ENCODE data around the gene FOXN3. TPM values are rescaled to one million over a fixed set of nuclear protein-coding genes. Genes with fewer than 3 reads are reported as not detected.
"Not testable (repeated sequence)": the region's sequence is repeated elsewhere in the genome, so short reads cannot be mapped to it uniquely, and the experiment has no call there.

The FOXN3 gene
- total RNA-seq, 2 experiments from 2014 or later: 68.3 to 80.8 TPM

- POLR2A ChIA-PET: no interaction called here
Measured at GRCh38 chr14:89139404-89140247, 277.4 kb downstream of the FOXN3 start.

GRCh38 chr14:89138846-89139245, 278.2 kb downstream of the FOXN3 start:
- ChIA-PET POLR2A (no interaction called here), CTCF (no interaction called here)

More at GRCh38 chr14:89139404-89140247, 277.4 kb downstream of the FOXN3 start:
- CTCF ChIA-PET: no interaction called here

GRCh38 chr14:89137526-89138163, 279.4 kb downstream of the FOXN3 start:
- ChIA-PET POLR2A (no interaction called here), CTCF (no interaction called here)

GRCh38 chr14:89136587-89136986, 280.4 kb downstream of the FOXN3 start:
- CTCF ChIA-PET: no interaction called here

DNA sequence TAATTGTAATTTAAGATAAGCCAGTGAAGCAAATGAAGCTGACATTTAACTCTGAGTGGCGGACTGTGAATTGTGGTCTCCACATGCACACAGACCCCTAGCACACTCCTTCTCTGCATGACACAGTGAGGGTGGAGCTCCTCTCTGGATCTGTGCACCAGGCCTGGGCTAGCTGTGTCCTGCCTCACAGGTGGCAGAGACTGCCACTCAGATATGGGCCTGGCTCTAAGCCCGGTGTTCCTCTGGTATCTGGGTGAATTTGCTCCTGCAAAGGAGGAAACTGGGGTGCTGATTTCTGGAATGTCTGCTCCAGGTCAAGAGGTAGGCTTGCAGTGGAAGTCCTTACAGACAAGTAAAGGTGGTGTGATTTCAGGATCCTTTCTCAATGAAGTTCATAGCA, 282.4 kb downstream of the FOXN3 start:
- POLR2A ChIA-PET: no interaction called here
- CTCF ChIA-PET: no interaction called here

More at GRCh38 chr14:89136587-89136986, 280.4 kb downstream of the FOXN3 start:
- POLR2A ChIA-PET: no interaction called here

DNA sequence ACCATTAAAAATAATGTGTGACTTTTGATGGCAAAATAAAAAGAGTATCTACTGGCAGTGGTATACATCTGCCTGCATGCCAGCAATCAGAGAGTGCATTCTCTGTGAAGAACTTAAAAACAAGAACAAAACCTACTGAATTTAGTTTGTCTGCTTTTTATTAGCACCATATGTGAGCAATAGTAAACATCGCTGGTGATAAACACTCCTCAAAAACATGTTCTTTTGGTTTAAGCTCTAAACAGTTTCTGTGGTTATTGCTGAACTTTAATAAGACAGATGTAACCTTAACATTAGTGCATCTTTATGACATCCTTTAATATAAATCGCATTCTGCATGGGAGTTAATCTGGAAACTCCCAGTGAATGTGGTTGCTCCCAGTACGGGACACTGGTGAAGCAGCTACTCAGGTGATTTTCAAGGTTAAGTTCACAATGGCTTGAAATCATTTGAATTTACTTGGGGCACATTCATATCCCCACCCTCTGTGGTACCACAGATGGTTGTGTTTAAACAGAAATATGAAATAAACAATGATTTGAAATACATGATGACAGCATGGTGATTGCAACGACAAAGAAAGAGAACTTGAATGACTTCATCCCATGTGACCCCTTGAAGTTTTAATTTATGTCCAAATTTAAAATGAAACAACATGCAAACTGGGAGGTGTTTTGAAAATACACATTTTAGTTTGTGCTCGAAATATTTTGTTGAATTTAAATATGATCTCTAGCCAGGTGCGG, 285.9 kb downstream of the FOXN3 start:
- ChIA-PET CTCF (no interaction called here), POLR2A (no interaction called here)

DNA sequence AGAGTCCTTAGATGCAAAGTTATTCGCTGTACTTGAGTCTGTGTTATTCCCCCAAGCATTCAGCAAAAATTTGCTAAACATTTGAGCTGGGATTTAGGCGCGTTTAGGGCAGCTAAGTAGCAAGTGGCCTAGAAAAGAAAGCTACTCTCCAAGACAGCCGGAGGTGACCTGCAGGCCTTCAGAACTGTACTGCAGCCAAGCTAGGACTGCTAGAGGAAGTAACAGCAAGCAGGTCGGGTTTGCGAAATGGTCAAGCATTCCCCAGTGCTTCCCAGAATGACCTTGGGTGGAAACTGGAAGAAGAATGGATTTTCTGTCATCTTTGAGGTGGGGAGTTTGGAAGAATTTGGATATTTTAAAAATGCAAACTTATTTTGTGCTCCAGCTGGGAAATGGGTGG, 287.5 kb downstream of the FOXN3 start:
- CTCF ChIA-PET: no interaction called here

DNA sequence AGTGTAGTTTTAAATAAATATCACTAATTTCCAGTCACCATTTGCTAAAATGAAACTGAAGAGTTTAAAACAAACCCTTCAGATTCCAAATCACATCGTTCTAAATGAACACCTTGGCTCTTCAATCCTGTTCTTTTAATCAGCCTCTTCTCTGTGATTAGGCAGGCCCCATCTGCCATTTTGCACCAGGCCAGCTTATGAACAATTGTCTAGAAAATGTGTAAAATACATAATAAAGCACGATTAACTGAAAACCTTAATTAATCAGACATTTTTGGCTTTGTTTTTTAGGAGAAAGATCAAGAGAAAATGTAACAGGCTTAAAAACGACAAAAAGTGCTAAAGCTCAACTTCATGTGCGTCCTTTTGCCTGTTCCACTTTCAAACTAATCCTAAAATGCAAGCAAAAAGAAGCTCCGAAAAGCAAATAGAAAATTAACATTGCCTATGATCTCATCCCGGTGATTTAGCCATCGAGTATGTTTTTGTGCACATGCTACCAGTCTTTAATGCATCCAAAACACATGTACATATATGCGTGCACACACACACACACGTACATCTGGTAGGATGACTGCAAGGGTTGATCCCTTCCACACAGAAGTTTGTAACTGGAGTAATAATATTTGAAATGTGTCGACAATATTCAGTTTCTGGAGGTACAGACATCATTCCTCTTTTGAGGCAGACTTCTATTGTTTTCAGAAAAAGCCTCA, 288.6 kb downstream of the FOXN3 start:
- ChIA-PET CTCF (no interaction called here), POLR2A (no interaction called here)

More for the DNA sequence above, 287.5 kb downstream of the FOXN3 start:
- POLR2A ChIA-PET: no interaction called here

DNA sequence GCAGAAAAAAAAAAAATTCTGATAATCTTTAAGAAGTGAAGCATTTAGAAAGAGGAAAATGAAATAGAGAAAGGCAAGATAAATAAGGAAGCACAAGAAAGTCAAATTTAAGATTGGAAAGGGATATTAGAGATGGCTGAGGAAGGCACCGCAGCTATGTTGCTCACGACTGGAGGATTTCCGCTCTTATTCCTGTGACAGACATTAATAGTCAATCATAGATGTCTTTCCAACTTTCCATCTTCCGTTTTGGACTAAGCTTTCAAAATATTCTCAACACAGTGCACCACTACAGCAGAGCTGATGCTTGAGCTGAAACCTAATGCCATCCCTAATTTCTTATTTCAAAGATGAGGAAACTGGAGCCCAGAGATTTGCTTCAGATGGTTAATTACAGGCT, 290.6 kb downstream of the FOXN3 start:
- CTCF ChIA-PET: no interaction called here
- POLR2A ChIA-PET: no interaction called here

DNA sequence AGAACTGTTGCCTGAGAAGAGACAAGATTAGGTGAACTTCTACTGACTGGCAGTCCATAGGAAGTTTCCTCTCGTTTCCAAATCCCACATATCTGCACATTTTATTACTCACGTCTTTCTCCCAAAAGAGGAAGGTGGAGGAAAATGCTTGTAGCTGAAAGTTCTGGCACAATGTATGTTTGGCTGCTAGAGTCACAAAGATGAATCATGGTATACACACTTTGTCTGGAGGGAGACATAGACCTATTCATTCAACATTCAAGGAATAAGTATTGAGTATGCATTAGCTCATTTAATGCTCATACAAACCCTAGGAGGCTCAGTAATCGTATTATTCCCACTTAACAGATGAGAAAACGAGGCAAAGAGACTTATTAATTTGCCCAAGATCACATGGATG, 291.8 kb downstream of the FOXN3 start:
- ChIA-PET CTCF (no interaction called here), POLR2A (no interaction called here)

DNA sequence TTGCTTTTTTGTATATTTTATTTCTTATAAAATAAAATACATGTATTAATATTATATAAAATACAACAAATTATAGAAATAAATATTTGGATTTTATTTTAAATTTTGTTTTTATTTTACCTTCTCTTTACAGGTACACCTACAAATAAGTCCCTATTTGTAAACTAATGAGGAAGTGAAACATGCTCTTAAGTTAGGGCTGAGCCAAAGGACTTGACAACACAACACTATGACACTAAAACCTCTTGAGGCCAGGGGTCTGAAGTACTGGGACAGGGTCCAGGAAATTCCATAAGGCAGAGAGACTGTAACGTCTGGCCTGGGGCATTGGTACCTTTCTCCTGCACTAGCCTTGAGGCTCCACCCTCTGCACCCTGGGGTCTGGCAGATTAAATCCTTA, 293.2 kb downstream of the FOXN3 start:
- POLR2A ChIA-PET: no interaction called here
- CTCF ChIA-PET: no interaction called here

GRCh38 chr14:89123215-89123614, 293.8 kb downstream of the FOXN3 start:
- POLR2A ChIA-PET: no interaction called here
- CTCF ChIA-PET: no interaction called here

GRCh38 chr14:89121968-89122620, 294.9 kb downstream of the FOXN3 start:
- ChIA-PET POLR2A (interaction anchor here (0.6 kb wide), 1 partner anchor 210 kb away, joined by 3 read pairs; no protein-coding TSS in a partner anchor), CTCF (no interaction called here)

GRCh38 chr14:89117012-89117411, 300.0 kb downstream of the FOXN3 start:
- ChIA-PET CTCF (no interaction called here), POLR2A (interaction anchor here (0.6 kb wide), 1 partner anchor 208 kb away, joined by 3 read pairs; no protein-coding TSS in a partner anchor)

DNA sequence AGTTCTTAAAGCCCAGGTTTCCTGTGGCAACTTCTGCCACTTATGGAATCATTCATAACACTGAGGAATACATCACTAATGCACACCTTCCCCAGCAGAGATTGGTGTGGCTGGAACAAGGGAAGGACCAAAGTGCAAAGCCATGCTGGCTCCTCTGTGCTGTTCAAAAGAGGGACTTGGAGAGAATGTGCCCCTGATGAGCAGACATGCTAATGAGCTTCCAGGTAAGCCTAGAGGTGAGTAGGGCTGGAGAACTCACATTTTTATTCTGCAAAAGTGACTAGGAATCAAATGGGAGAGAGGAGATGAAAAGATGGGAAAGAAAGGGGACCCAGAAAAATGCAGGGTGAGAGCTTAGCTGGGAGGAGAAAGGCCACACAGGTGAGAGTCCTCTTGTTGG, 302.9 kb downstream of the FOXN3 start:
- CTCF ChIA-PET: no interaction called here

GRCh38 chr14:89112720-89113119, 304.3 kb downstream of the FOXN3 start:
- ChIA-PET CTCF (no interaction called here), POLR2A (no interaction called here)

More for the DNA sequence above, 302.9 kb downstream of the FOXN3 start:
- POLR2A ChIA-PET: no interaction called here

DNA sequence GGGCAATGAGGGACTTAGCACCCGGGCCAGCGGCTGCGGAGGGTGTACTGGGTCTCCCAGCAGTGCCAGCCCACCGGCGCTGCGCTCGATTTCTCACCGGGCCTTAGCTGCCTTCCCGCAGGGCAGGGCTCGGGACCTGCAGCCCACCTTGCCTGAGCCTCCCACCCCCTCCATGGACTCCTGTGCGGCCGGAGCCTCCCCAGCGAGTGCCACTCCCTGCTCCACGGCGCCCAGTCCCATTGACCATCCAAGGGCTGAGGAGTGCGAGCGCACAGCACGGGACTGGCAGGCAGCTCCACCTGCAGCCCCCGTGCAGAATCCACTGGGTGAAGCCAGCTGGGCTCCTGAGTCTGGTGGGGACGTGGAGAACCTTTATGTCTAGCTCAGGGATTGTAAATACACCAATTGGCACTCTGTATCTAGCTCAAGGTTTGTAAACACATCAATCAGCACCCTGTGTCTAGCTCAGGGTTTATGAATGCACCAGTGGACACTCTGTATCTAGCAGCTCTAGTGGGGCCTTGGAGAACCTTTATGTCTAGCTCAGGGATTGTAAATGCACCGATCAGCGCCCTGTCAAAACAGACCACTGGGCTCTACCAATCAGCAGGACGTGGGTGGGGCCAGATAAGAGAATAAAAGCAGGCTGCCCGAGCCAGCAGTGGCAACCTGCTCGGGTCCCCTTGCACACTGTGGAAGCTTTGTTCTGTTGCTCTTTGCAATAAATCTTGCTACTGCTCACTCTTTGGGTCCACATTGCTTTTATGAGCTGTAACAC, 305.1 kb downstream of the FOXN3 start:
- CTCF ChIA-PET, POLR2A ChIA-PET: not testable (repeated sequence)

DNA sequence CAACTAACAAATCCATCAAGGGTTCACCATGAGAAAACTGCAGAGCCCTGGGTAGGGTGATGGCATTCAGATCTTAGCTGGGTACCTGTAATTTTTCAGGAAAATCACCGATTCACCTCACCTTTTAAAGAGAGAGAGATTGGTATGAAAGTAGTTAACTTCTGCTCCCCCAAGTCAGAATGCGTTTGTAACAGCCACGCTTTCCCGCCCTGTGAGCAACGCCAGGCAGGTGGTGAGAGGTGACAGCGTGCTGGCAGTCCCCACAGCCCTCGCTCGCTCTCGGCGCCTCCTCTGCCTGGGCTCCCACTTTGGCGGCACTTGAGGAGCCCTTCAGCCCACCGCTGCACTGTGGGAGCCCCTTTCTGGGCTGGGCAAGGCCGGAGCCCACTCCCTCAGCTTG, 305.8 kb downstream of the FOXN3 start:
- POLR2A ChIA-PET, CTCF ChIA-PET: not testable (repeated sequence)

GRCh38 chr14:89110110-89110509, 306.9 kb downstream of the FOXN3 start:
- ChIA-PET CTCF (no interaction called here), POLR2A (no interaction called here)

All from activated CD8-positive, alpha-beta memory T cell treated with anti-CD3 and anti-CD28 coated beads for 36 hours (primary cell).